Kasumi-1 (cell line): ENCODE results near the gene PPP1R1A.

Source experiments
- DNase-seq, 2 experiments: peaks; one replicate each; lab custom pipeline; 2025; lab: John Stamatoyannopoulos, UW

Gene PPP1R1A

DNA sequence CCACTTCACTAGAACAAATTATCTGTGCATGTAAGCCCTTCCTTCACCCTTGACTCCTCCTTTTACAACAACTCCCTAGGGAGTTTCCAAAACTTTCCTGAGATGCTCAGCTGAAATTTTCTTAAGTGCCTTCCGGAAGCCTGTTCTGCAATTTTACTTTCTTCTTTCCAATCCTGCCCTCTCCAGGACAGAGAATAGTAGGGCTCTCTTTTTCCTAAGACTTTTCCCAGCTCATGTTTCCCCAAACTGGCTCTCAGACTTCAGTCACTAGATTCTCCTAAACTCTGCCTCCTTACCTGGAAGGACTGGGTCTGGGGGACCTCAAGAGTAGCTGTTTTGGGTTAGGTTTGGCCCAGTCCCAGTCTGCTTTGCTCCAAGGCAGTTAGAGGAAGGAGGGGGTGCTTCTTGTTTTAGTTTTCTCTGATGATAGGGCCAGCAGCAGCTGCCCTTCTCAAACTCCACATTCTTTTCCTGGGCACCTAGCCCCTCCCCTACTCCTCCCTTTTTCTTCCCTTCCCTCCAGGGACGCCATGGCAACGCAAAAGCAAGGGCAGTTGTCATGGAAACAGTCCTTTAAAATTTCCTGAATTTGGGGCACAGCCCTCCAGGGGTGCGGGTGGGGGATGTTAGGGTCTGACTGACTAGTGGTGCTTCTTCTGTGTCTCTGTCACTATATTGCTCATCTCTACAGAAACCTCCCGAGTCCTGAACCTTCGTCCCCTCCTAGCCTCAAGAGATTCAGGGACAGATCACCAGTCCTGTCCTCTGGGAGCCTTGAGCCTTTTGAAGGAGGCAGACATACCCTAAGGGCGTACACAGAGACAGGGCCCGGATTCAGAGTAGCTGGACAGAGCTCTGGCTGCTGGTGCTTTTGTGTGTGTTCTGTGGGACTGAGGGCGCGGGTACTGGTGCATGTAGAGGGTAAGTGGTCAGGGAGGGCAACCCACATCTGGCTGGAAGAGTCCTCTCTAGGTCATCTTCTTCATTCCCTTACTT is 17.0 kb downstream of the PPP1R1A start:
- no peak for DNase-seq

DNA sequence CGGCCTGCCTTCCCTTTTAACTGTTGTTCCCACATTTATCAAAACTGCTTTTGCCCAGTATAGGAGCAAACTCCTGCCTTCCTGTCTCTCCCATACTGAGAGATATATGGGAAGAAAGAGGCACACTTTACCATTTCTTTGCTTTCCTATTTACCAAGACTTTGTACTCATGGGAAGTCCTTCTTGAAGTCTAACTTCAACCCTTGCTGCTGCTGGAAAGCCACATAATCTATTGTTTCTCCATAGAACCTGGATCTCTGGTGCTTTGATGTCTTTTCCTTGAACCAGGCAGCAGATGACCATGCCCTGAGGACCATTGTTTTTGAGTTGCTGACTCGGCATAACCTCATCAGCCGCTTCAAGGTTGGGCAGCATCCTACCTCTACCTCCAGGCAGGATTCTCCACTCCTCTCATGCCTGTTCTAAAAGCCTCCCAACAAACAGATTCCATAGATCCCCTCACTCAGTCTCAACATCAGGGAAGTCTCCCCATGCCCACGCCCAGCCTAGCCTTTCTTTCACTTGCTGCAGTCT is 18.4 kb downstream of the PPP1R1A start:
- DNase-seq = no peak

DNA sequence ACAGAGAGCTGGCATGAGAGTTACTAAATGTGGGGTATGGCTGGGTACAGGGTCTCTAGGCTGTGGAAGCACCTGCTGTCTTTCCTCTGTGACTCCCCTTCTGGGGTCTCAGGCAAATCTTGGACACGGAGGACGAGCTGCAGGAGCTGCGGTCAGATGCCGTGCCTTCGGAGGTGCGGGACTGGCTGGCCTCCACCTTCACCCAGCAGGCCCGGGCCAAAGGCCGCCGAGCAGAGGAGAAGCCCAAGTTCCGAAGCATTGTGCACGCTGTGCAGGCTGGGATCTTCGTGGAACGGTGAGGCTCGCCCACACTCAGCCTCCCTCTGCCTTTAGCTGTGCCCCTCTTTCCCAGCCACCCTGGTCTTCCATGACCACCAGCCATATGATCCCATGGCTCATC is 19.4 kb downstream of the PPP1R1A start:
- no peak for DNase-seq

DNA sequence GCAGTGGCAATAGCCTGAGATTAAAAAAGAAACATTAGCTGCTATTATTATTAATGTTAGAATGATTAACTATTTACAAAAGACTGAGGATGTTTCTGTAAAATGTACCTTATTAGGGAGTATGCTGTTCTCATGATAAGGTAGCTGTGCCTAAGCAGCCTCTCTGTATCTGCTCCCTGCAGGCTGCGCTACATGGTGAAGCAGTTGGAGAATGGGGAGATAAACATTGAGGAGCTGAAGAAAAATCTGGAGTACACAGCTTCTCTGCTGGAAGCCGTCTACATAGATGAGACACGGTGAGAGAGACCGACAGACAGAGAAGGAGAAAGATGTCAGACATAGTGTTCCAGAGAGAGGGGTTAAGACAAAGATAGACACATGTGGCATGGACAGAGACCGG is 21.7 kb downstream of the PPP1R1A start:
- DNase-seq = no peak

DNA sequence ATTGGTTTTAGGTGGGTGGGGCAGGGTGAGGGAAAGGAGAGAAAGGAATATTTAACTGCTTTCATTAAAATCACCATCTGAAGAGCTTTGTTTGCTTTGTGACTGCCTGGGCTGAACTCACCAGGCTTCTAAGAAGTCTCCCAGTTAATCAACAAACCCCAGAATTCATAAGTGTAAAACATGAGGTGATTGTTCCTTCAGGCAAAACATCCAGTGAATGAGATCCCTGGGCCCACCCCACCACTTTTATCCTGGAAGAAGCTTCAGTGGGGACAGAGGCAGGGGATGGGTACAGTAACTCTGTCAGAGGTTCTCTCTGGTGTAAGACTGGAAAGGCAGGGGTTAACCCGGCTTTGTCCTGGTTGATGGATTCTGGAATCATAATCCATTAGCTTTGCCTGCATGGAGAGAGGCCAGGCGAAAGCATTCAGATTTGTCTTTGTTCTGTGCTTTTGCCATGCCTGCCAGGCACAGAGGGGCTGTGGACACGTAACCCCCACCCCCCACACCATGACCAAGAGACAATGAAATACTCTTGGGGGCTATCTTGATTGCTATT is 22.4 kb downstream of the PPP1R1A start:
- no peak for DNase-seq

DNA sequence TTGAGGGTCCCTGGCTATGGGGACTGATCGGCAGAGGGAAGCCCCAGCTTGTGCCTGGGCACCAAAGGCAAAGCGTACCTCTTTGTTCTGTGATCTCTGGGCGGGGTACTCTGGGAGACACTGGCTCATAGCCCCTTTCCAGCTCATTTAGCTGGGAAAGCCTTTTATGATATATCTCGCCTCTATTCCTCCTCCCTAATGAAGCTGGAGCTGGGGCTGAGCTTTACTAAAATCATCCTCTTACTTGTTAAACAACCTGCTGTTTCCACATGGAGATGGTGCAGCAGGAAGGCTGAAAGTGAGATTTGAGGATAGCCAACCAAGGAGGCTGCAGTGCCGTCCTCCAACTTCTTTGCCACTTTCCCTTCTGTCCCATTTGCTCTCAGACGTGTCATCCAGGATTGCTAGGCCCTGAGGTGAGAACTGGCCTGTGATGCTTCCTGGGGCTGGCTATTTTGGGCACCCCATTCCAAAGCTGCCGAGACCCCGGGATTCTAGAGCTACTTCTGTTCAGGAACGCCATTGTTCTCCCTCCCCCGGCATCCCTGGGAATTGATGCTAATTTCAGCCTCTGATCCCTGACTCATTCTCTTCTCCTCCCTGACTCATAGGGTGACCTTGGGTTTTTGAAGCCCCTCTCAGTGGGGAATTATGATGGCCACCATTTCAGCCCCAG is 23.0 kb downstream of the PPP1R1A start:
- no peak for DNase-seq

DNA sequence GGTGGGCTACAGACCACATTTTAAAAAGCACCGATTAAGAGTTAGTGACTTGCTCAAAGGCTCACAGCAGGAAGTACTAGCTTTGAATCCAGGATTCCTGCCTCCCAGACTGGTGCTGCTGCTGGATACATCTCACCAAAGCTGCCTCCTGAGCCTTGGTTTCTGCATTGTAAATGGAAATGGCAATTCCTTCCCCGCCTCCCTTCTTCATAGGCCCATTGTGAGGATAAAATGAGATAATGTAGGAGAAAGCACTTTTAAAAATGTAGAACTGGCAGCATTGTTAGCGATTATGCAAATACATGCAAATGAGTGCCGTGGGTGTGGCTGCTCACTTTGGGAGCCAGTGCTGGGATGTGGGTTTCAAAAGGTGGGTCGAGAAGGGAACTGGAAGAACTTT is 23.7 kb downstream of the PPP1R1A start:
- DNase-seq = no peak

DNA sequence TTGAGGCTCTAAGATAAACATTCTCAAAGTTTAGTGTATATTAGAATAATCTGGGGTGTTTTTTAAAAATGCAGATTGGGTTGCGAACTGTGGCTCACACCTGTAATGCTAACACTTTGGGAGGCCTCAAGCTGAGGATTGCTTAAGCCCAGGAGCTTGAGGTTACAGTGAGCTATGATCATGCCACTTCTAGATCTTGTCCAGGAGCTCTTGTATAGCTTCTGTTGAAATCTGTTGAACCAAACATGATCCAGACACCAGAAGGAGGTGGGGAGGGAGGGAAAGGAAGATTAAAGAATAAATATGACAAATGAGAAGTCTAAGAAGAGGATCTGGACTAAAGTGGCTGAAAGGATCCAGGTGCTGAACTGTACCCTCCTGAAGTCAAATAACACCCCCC is 24.7 kb downstream of the PPP1R1A start:
- no peak for DNase-seq

DNA sequence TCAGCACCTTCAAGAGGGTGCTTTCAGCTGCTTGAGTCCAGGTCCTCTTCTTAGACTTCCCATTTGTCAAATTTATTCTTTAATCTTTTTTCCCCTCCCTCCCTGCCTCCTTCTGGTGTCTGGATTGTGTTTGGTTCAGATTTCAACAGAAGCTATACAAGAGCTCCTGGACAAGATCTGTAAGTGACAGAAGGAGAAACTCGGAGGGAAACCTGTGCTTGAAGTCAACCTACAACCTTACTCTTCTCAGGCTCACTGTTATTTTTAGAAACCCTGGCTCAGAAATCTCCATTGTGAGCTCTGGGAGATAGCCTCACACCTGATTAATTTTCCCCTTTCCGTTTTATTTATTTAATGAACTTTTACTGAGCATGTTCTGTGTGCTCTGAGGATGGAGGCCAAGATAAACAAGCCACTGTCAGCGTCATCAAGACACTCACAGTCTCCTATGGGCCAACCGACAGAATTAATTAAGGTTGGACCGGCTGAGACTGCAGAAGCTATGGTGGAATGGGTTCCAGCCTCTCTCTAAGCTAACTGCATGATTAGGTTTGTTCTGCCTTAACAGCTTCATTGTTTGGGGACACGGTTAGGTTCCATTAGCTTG is 25.6 kb downstream of the PPP1R1A start:
- DNase-seq = no peak

DNA sequence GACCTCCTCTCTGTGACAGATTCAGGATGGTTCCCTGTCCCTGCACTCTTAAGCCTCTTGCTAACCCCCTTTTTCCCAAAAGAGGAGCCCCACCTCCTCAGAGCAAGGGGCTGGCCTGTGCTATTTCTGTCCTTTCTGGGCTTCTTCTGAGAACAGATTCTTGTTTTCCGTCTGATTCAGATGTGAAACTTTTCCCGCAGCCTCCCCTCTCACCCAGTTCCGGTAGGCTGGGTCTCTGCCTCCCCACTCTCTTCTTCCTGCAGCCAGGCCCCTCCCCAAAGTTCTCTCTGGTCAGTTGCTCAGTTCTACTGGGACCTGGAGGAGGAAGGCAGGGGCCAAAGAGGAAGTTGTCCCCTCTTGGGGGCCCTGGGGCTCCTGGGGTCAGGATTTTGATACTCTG is 27.3 kb downstream of the PPP1R1A start:
- no peak for DNase-seq

DNA sequence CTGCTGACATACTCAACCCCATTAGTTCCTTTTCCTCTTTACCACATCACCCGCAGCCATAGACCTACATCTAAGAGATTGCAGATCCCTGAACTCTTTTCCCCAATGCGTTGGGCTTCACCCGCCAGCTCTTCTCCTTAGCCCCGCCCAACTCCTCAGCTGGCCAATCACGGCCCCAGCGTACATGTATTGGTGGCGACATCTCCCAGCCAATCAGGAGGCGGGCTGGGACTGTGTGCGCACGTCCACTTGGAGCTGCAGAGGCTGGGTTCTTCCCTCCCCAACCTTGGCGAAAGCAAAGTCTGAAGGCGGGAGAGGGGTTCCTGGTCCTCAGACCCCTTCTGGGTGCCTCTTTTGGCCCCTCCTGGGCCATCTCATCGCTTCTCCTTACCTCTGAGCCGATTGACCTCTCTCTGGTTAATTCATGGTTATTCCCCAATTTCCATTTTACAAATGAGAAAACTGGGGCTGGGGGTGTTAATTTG is 28.0 kb downstream of the PPP1R1A start:
- peak in 1 of 2 experiments; percentile 32 for DNase-seq

DNA sequence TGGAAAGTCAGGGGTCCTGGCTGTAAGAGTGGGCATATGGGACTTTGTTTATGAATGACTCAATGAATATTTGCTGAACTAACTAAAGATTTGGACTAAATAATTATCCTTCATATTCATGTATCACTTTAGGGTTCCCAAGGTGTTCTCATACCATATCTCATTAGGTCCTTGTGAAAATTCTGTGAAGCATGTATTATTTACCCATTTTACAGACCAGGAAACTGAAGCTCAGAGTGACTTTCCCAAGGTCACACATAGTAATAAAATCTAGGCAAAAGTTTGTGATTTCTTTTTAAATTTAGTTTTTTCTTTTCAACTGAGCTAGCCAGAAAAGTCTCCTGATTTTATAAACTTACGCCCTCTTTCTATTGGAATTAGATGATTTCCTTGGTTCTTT is 29.7 kb downstream of the PPP1R1A start:
- DNase-seq = no peak

DNA sequence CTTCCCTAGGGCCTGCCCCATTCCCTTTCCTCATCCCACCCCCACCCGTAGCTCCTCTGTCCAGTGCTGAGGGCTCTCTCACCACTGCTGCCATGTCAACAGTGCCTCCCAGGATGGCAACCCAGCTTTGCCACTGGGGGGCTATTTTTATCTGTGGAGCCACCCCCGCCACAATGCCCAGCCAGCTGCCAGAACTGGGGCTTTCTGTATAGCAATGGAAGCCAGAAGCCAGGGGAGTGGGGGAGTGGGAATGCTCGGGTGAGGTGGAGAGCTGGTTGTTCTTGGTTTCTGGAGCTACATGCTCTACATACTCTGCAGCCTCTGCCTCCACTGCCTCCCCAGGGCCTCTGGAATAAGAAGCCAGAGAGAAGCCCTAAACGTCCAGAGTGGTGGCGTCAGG is 30.1 kb downstream of the PPP1R1A start:
- DNase-seq = no peak

DNA sequence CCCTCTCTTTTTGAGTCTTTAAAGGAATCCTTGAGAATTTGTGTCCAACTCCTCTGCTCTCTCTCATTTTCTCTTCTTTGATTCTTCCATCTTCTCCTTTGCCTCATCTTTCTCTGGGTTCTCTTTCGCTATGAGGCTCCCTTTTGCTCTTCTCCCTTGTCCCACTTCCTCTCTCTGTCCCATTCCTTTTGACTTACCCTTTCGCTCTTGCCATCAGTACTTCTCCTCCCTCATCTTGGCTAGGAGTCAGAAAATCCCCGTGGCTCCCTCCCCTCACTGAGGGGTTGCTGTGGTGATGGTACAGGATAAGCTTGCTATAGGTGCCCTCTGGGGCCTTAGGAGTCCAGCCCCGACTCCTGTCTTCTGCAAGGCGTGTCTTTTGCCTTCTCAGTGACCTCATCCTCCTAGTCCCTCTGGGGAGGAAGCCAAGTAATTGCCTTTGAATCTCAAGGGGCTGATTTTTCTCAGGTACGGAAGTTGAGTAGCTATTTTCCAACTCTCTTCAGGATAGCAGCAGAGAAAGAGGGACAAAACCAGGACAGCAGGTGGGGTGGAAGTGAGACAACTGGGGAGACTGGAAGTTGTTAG is 32.7 kb downstream of the PPP1R1A start:
- DNase-seq = no peak

DNA sequence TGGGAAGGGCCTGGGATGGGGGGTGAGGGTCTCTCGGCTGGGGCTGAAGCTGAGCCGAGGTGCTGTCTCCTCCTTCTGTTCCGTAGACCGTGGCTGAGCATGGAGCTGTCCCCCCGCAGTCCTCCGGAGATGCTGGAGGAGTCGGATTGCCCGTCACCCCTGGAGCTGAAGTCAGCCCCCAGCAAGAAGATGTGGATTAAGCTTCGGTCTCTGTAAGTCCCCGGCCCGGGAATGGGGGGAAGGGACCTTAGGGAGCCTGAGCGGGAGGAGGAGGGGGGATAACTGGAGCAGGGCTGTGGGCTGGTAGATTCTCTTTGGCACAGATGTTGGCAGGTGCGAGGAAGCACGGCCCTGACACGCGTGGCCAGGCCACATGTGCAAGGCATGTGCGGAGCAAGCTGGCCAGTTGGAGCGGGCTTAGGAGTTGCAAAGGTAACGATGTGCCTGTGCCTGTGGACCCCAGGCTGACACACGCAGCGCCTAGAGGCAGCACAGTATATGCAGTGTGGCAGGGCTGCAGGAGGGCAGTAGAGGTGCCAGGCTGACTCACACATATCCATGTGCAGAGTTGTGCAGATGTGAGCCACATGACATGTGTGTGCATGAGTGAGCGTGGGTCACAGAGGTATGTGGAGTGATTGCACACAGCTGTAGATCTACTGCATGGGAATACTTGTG is 38.5 kb downstream of the PPP1R1A start:
- DNase-seq = no peak

DNA sequence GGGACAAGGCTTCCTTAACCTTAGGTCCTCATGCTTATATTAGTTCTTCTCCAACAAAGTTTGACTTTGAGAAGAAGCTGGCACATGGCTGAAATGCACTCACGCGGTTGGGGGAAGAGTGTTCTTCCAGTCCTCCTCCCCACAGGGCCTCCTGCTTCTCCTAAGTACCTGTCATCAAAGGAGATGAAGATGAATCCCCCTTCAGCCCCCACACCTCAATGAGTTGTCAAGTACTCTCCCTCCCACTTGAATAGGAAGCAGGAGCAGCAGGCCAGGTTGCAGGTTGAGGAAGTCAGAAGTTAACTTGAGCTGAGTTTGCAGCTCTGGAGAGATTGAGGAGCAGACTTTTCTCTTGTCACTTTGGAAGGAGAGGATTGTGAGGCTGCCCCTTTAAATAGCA is 41.9 kb downstream of the PPP1R1A start:
- DNase-seq = no peak

DNA sequence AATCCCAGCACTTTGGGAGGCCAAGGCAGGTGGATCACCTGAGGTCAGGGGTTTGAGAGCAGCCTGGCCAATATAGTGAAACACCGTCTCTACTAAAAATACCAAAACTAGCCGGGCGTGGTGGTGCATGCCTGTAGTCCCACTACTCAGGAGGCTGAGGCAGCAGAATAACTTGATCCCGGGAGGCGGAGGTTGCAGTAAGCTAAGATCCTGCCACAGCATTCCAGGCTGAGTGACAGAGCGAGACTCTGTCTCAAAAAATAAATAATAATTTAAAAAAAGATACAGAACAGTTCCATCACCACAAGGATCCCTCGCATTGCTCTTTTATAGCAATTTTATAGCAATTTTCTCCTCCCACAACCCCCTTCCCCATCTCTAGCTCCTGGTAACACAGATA is 43.7 kb downstream of the PPP1R1A start:
- DNase-seq = no peak

DNA sequence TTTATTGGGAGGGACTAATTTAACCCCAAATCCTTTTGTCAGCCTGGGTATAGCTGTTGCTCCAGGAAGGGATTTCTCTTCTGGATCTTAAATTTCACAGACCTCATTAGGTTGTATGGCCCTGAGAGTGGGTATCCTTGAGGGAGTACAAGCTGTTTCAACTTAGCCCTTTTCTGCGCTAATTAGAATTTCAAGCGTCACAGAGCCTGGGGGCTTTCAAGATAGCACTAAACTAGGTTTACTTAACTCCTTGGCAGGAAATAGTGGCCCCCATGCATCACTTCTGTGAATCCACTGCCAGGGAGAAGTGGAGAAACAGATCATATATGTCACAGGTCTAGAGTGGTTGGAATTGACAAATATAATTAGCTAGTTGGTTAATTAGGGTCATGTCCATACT is 44.9 kb downstream of the PPP1R1A start:
- DNase-seq = no peak

DNA sequence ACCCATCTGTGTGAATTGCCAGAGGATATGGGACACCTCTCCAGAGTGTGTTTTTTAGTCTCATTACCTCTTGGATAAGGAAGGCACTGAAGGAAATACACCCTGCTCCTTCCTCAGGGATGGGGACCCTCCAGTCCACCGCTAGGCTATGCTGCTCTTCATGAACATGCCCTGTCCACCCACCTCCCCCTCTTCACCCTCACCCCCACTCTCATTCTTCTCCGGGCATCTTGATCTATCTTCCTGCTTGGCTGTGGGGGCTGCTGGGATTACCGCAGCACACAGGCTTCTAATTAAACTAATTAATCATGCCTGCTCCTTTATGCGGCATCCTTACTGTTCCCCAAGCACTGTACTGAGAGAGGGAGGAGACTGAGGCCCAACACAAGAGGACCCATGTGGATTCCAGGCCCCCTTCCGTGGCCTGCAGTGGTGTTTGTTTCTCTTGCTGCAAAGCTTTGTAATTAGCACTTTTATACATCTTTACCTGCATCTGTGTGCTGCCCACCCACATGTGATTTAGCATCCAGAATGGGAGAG is 46.6 kb downstream of the PPP1R1A start:
- DNase-seq = no peak

DNA sequence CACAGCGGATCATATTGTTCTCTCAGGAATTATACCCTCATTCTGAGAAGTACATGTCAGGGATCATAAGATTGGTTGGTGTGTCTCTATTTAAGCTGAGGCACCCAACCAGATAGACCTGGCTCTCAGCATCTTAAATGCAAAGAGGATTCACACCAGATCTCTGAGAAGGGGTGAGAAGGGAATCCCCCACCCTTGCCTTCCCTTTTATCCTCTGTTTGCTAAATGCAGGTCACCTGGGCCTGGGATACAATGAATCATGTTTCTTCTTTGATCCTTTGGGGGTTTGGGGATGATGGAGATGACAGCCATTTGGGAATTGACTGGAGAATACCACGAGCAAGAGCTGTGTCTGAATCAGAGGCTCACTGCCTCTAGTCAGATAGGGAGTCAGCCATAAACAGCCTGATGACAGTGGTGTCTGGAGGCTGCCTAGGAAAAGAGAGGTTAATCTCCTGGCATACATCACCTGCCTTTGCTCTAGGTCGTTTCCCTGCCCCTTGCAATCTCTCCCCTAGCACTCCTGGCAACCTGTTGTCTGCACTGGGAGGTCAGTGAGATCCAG is 50.2 kb downstream of the PPP1R1A start:
- no peak for DNase-seq

DNA sequence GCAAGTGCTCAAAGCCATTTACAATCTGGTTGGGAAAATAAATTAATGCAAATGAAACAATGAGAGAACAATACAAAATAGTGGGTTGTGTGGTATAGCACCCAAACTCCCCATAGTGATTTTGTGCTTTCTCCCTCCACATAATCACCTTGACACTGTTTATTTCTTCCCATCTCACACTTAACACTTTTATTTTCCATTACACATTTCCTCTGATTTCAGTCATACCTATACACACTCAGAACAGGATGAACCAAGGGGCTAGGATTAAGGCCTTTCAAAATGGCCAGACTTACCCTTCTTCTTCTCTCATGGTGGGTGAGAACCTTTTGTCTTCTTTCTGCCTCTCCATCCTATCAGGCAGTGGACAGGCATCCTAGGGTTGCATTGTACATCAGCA is 53.0 kb downstream of the PPP1R1A start:
- no peak for DNase-seq
